ENCODE measurements around the gene SGCE. TPM values are rescaled to one million over a fixed set of nuclear protein-coding genes. Genes with fewer than 3 reads are reported as not detected.
A peak's percentile ranks its signal among the peaks of the same experiment; 100 is the strongest.

The SGCE gene
- total and polyA plus RNA-seq, 10 of the 15 experiments (the other 5 are each of a cell fraction or from before 2014, with no cell fraction given): 30.5 to 80.1 (median 49.2) TPM

DNA sequence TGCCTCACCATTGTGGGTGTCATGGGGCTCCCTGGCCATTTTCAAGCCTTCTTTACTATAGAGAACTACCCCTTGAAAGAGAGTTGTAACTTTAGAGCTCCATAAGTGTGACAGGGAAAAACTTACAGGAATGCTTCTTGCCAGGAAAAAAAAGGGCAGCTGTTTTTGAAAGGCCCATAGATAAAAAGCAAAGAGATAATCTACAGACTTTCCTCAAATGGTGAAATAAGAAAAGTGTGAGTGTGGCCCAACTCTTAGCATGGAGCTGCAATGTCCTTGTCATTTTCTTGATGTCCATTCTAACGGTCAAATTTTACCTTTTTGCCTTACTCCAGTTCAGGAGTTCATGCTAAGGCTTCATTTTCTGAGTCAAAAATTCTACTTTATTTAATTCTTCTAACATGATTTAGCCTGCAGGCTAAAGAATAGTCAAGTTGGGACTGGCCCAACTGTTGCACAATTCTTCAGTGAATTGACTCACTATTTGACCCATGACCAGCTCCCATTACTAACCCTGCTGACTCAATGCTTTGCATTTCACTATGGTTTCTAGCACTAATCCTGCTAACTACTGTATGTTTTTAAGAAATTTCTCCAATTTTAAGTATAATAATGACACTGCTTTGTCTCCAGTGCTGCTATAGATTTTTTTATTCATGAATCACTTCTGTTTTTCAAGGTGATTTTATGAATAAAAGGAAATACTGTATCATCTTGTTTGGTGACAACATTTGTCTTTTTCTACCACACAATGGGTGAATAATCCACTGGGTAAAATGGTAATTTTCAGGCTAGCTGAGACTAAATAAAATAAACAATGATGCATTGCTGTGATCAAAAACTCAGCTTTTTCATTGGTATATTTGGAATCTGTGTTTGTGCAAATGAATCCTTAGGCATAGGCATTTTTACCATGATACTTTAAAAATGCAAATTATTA lies 41.4 kb upstream of the SGCE start:
- H3K4me3 ChIP-seq: no peak overlapping the region
- ChIA-PET POLR2A (no interaction called here), CTCF (no interaction called here), SMC1A (ENCODE audit: uncharacterized antibody, unreplicated experiment) (no interaction called here), RAD21 (ENCODE audit: unreplicated experiment) (no interaction called here)
- ATAC-seq (peak; percentile 19; the same call in 1 of the 3 replicates), DNase-seq (ENCODE audit: low read depth, low spot score) (no peak), FAIRE-seq (peak; percentile 7)
- no peaks in the 10 kb centered on the region for H3K4me1 ChIP-seq (ENCODE audit: control insufficient read depth, insufficient read depth, low read length)
- in situ Hi-C loops (cut with MboI) (no loop called here), intact Hi-C loops (cut with micrococcal nuclease; ENCODE audit: unreplicated experiment) (no loop called here)
- H3K36me3 ChIP-seq (ENCODE audit: control insufficient read depth in 2 of 2, insufficient read depth in 2 of 2, low read length in 1 of 2): no peaks in the 10 kb centered on the region
- H3K27me3 ChIP-seq (replicated peaks in 1 of 2; ENCODE audit: control insufficient read depth in 2 of 2, insufficient read depth in 2 of 2, low read length in 1 of 2): no peaks in the 10 kb centered on the region
- WGBS (ENCODE audit: insufficient coverage, insufficient replicate concordance, low lambda C conversion rate, missing lambda C conversion rate): 5% methylated on average over 1 of the region's 1 CpG
- H4K20me1 ChIP-seq (ENCODE audit: control insufficient read depth, insufficient read depth): no peaks in the 10 kb centered on the region
- no peak overlapping the region for H2AFZ ChIP-seq (ENCODE audit: control insufficient read depth, low read depth, low read length)
- no TSS peak for BruUV-seq (replicated peaks)
- H3K9me3 ChIP-seq (replicated peaks; ENCODE audit: control insufficient read depth, insufficient read depth, low read length): no peaks in the 10 kb centered on the region
- H3K27ac ChIP-seq (ENCODE audit: control insufficient read depth, insufficient read depth): no peak overlapping the region
- no peak overlapping the region for H3K9ac ChIP-seq (ENCODE audit: control insufficient read depth, insufficient read depth, low read length)
- no peaks in the 10 kb centered on the region for H3K79me2 ChIP-seq (ENCODE audit: control insufficient read depth, insufficient read depth, low read length)
- H3K4me2 ChIP-seq (ENCODE audit: control insufficient read depth, insufficient read depth): no peak overlapping the region
- TF ChIP-seq TCF7 (IDR thresholded peaks at IDR 0.05; ENCODE audit: borderline replicate concordance) (no peak), ATF7 (IDR thresholded peaks at IDR 0.05; ENCODE audit: low read depth) (no peak), EZH2 (IDR thresholded peaks at IDR 0.05; ENCODE audit: borderline replicate concordance, control insufficient read depth, low read depth, low read length) (no peak), ZZZ3 (IDR thresholded peaks at IDR 0.05; ENCODE audit: control insufficient read depth, insufficient read length, low read depth) (no peak), RELA (IDR thresholded peaks at IDR 0.05; ENCODE audit: borderline replicate concordance, partially characterized antibody) (no peak), IKZF1 (conservative IDR thresholded peaks at IDR 0.05) (no peak), PML (IDR thresholded peaks at IDR 0.05; ENCODE audit: low read length) (no peak), RAD21 (IDR thresholded peaks at IDR 0.05; ENCODE audit: insufficient read depth, low read depth, low read length) (no peak), MEF2A (IDR thresholded peaks at IDR 0.05; ENCODE audit: insufficient read depth, low read depth, low read length) (no peak), FOXK2 (IDR thresholded peaks at IDR 0.05) (no peak), SIX5 (IDR thresholded peaks at IDR 0.05; ENCODE audit: low read depth, low read length, severe bottlenecking) (no peak), BRCA1 (IDR thresholded peaks at IDR 0.05; ENCODE audit: low read depth, low read length) (no peak), SREBF1 (IDR thresholded peaks at IDR 0.05; ENCODE audit: low read length) (no peak), ZBTB4 (CRISPR knock-in tag; IDR thresholded peaks at IDR 0.05) (no peak), HSF1 (IDR thresholded peaks at IDR 0.05; ENCODE audit: low read depth, low read length) (no peak), SMAD5 (IDR thresholded peaks at IDR 0.05; ENCODE audit: low read depth) (no peak)
- TF ChIP-seq, protein P1, sequence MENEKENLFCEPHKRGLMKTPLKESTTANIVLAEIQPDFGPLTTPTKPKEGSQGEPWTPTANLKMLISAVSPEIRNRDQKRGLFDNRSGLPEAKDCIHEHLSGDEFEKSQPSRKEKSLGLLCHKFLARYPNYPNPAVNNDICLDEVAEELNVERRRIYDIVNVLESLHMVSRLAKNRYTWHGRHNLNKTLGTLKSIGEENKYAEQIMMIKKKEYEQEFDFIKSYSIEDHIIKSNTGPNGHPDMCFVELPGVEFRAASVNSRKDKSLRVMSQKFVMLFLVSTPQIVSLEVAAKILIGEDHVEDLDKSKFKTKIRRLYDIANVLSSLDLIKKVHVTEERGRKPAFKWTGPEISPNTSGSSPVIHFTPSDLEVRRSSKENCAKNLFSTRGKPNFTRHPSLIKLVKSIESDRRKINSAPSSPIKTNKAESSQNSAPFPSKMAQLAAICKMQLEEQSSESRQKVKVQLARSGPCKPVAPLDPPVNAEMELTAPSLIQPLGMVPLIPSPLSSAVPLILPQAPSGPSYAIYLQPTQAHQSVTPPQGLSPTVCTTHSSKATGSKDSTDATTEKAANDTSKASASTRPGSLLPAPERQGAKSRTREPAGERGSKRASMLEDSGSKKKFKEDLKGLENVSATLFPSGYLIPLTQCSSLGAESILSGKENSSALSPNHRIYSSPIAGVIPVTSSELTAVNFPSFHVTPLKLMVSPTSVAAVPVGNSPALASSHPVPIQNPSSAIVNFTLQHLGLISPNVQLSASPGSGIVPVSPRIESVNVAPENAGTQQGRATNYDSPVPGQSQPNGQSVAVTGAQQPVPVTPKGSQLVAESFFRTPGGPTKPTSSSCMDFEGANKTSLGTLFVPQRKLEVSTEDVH (IDR thresholded peaks at IDR 0.05; ENCODE audit: low read depth, partially characterized antibody): no peak

All from GM12878 (cell line).